ENCODE data around the gene TECPR2.
"Not testable (repeated sequence)": the region's sequence is repeated elsewhere in the genome, so short reads cannot be mapped to it uniquely, and the experiment has no call there.

Gene TECPR2, protein sequence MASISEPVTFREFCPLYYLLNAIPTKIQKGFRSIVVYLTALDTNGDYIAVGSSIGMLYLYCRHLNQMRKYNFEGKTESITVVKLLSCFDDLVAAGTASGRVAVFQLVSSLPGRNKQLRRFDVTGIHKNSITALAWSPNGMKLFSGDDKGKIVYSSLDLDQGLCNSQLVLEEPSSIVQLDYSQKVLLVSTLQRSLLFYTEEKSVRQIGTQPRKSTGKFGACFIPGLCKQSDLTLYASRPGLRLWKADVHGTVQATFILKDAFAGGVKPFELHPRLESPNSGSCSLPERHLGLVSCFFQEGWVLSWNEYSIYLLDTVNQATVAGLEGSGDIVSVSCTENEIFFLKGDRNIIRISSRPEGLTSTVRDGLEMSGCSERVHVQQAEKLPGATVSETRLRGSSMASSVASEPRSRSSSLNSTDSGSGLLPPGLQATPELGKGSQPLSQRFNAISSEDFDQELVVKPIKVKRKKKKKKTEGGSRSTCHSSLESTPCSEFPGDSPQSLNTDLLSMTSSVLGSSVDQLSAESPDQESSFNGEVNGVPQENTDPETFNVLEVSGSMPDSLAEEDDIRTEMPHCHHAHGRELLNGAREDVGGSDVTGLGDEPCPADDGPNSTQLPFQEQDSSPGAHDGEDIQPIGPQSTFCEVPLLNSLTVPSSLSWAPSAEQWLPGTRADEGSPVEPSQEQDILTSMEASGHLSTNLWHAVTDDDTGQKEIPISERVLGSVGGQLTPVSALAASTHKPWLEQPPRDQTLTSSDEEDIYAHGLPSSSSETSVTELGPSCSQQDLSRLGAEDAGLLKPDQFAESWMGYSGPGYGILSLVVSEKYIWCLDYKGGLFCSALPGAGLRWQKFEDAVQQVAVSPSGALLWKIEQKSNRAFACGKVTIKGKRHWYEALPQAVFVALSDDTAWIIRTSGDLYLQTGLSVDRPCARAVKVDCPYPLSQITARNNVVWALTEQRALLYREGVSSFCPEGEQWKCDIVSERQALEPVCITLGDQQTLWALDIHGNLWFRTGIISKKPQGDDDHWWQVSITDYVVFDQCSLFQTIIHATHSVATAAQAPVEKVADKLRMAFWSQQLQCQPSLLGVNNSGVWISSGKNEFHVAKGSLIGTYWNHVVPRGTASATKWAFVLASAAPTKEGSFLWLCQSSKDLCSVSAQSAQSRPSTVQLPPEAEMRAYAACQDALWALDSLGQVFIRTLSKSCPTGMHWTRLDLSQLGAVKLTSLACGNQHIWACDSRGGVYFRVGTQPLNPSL (N-terminal part only)

DNA sequence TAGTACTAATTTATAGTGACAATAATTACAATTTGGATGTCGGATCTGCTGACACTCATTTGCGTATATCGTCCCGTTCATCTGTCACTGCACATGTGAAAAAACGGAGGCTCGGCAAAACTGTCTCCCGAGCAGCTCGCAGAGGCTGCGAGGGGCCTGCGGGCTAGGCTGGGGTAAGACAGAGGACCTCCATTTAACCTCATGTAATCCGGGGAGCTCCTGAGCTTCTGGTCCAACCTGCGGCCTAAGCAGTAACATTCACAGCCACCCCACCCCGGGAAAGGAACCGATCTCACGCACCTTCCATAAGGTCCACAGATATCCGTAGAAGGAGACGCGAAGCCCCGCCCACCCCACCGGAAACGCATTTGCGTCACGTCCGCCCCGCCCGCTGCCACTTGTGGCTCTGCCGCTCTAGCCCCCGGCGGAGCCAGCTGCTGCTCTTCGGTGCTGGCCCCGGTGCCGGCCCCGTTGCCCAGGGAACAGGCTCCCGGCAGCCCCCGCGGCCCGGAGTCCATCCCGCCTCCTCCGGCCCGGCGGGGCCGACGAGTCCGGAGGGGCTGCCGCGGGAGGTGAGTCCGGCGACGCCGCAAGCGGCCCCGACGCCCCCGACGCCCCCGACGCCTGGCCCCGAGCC is at the start of gene TECPR2, which contains the start of gene CINP:
Gene TECPR2, plus strand, starts transcription at position 397 of the 637 bp plus-strand sequence. CDS start 13,781 bp downstream, outside the sequence.
Gene CINP, minus strand, starts transcription at position 346 of the 637 bp plus-strand sequence. Its CDS starts 39 bp downstream, at position 307.
- peak; percentile 90 to 97 for DNase-seq (ENCODE audit: extremely low read depth in 1 of 2, low read depth in 1 of 2)

- peak in 1 of 2 donors; percentile 72 for DNase-seq (ENCODE audit: extremely low read depth in 1 of 2, low read depth in 1 of 2)
Measured at GRCh38 chr14:102314242-102315011, 48.3 kb upstream of the TECPR2 start.

DNA sequence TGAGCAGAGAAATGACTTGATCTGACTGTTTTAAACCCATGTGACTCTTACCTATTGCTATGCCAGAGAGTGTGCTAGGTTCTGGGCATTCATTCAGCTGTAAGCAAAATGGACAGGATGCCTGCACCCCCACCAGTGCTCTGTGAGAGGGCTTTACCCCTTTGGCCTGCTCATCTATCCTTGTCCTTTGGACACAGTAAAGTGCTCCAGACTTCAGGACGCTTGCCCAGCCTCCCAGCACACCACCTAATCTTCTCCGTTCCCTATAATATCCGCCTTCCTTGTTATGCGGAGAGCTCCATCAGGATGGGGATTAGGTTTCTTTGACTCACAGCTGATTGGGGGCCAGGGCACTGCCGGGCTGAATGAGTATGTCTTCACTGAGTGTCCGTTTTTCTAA is 47.6 kb upstream of the TECPR2 start:
- no peak for DNase-seq (ENCODE audit: extremely low read depth in 1 of 2, low read depth in 1 of 2)

DNA sequence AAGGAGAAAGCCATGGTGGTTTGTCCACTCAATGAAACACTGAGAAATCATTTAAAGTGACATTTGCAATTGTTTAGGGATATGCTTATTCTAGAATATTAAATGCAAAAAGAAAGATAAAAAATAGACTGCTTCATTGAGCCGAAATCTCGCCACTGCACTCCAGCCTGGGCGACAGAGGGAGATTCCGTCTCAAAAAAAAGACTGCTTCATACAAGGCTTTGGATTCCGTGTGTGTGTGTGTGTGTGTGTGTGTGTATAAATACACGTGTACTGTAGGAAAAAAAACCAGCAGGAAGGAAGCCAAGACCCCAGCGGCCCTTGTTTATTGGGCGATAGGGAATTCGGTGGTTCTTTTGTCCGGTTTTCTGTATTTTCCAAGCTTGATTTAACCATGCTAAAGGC is 46.4 kb upstream of the TECPR2 start:
- no peak for DNase-seq (ENCODE audit: extremely low read depth in 1 of 2, low read depth in 1 of 2)

DNA sequence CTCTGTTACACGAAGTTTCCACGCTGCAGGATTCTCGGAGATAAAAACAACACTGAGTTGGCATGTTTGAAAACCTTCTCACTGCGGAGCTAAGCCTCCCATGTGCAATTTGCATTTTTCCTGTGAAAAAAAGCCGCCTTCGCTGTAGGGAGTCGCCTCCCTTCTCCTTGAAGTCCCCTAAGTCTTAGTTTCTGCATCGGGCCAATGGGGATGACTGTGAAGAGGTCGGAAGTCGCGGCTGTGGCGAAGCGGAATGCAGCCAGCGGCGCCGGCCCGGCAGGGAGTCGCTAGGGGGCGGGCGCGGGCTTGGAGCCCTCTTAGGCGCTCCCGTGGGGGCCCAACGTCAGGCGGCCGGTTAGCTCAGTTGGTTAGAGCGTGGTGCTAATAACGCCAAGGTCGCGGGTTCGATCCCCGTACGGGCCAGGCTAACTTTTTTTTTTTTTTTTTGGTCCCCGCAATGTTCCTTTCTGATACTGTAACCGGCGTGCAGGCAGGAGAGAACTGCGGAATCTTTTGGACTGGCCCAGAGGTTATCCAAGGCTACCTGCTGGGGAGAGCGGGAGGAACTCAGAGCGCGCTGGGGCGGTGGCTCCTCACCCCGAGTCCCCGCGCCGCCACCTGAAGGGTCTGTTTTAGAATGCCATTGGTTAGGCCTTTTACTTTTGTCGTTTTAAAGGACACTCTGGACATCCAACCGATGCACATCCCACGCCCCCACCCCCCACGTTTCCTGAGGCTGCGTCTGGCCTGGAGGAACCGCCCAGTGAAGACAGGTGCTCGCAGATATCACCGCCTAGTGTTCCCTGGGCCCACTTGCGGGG is 45.8 kb upstream of the TECPR2 start:
- peak; percentile 88 to 90 for DNase-seq (ENCODE audit: extremely low read depth in 1 of 2, low read depth in 1 of 2)

DNA sequence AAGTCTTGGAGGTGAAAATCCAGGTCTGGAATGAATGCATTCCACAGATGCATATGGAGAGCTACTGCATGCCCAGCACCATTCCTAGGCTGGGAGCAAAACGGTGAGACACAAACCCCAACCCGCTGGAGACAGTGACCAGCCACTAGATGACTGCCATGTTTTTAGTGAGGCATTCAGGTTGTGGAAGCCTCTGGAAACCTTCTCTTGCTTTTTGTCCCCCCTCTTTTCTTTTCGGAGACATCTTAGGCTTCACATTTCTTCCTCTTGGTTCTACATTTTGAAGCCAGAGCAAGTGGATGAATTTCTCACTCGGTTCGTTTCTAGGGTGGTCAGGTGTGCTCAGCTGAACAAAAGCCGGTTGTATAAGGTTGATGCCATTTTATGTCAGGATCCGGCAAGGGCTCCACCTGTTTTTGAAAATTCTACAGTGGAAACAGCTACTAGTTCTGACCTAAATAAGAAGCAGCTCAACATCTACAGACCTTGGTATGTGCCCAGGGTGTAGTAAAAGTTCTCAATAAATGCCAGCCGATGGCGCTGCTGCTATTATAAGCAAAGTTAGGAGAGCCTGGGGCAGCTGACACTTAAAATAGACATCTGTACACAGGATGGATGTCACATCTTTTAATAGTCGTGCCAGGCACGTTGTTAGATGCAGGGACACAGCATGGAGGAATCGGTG is 45.0 kb upstream of the TECPR2 start:
- no peak for DNase-seq (ENCODE audit: extremely low read depth in 1 of 2, low read depth in 1 of 2)

GRCh38 chr14:102318781-102319276 is 43.9 kb upstream of the TECPR2 start:
- DNase-seq (ENCODE audit: extremely low read depth in 1 of 2, low read depth in 1 of 2), result no peak

- DNase-seq (ENCODE audit: extremely low read depth in 1 of 2, low read depth in 1 of 2), result peak; percentile 82 to 90
Measured at GRCh38 chr14:102319351-102320032, 43.2 kb upstream of the TECPR2 start, which contains the start of gene ZNF839. ZNF839 (plus strand) TSS chr14:102319746; CDS start chr14:102319766, 20 bp downstream.

DNA sequence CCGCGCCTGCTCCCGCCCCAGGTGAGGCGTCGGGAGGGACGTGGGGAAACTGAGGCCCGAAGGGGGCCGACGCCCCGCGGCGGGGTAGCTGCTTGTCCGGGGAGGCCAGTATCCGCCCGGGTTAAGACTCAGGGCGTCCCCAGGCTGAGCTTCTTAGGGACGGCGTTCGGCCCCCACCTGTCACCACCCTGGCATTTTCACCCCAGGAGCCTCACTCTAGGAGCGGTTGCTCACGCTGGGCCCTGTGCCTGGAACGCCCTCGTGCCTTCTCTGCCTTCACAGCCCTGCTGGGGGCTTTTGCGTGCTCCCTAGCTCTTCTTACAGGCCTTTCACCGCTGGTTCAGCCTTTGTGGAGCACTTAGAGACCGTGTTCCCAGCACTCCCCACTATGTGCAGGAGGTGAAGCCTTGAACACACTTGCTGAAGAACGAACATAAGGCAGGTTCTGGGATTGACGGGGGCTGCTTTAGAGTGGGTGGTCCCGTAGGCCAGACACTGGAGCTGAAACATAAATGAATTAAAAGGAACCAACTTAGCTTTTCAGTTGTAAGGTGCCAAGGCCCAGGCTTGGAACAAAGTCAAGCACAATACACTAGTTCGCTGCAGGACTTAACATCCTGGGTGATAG is 42.6 kb upstream of the TECPR2 start:
- no peak for DNase-seq (ENCODE audit: extremely low read depth in 1 of 2, low read depth in 1 of 2)

DNA sequence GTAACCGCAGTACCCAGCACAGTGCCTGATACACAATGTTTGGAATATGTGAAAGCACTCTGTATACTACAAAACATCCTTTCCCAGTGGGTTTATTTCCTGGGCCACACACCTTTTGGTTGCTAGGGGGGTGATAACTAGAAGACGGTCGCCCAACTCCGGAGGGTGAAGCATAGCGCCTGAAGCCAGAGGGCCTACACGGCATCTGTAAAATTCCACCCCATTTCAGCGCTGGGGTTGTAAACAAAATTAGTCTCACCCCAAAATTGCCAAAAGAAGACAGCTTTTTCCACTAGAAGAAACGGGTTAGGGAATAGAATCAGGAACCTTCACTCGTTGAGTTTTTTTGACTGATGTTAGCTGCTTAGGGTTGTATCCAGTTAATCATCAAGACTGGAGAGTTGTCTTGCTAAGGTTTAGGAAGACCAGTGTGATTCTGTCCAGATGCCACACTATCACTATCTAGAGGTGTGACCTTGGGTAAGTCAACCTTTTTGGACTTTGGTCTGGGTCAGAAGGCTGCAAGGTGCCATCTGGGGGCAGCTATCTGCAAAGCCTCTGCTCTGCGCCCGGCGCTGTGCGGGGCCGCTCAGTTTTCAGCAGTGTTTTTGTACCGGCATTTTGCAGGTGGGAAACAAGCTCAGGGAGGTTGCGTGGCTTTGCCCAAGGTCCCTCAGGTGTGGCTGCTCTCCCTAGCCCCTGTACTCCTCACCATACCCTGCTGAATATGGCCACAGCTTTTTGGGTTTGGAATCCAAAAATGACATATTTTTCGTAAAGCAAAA is 41.9 kb upstream of the TECPR2 start:
- no peak for DNase-seq (ENCODE audit: extremely low read depth in 1 of 2, low read depth in 1 of 2)

- DNase-seq (ENCODE audit: extremely low read depth in 1 of 2, low read depth in 1 of 2), result no peak
Measured at GRCh38 chr14:102321456-102322422, 41.0 kb upstream of the TECPR2 start.

DNA sequence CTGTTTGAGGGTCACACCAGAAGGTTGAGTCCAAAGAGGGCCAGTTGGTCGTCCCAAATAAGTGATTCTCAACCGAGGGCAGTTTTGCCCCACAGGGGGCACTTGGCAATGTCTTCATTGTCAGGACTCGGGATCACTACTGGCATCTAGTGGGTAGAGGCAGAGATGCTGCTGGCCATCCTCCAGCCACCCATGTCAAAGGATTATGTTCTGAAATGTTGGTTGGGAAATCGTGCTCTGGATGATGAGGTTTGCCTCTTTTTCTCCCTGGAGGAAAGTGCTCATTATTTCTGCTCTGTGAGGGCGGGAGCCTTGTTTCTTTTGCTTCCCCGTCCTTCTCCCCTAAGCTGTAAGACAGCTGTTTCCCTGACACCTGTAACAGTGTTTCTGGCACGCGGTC is 39.6 kb upstream of the TECPR2 start:
- DNase-seq (ENCODE audit: extremely low read depth in 1 of 2, low read depth in 1 of 2), result no peak

- DNase-seq (ENCODE audit: extremely low read depth in 1 of 2, low read depth in 1 of 2), result no peak
Measured at GRCh38 chr14:102325791-102326345, 36.9 kb upstream of the TECPR2 start.

DNA sequence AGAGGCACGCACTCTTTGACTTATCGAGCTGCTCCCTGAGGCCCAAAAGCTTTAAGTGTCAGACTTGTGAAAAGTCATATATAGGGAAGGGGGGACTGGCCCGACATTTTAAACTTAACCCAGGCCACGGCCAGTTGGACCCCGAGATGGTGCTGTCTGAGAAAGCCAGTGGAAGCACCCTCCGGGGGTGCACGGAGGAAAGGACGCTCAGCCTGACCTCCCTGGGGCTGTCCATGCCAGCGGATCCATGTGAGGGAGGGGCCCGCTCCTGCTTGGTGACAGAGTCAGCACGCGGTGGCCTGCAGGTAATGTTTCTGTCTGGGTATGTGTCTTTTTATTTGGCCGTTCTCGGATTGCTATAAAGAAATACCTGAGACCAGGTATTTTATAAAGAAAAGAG is 36.2 kb upstream of the TECPR2 start:
- no peak for DNase-seq (ENCODE audit: extremely low read depth in 1 of 2, low read depth in 1 of 2)

DNA sequence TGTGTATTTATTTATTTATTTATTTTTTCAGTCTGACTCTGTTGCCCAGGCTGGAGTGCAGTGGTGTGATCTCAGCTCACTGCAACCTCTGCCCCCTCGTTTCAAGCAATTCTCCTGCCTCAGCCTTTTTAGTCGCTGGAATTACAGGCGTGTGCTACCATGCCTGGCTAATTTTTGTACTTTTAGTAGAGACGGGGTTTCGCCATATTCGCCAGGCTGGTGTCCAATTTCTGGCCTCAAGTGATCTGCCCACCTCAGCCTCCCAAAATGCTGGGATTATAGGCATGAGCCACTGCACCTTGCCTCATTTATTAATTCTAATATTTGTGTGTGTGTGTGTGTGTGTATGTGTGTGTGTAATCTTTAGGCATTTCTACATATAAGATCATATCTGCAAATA is 33.4 kb upstream of the TECPR2 start:
- not testable (repeated sequence) for DNase-seq (ENCODE audit: extremely low read depth in 1 of 2, low read depth in 1 of 2)

Data from activated CD8-positive, alpha-beta memory T cell treated with anti-CD3 and anti-CD28 coated beads for 1 hour (primary cell).